H9 (cell line): ENCODE measurements around the gene SIGLEC7. TPM values are rescaled to one million over a fixed set of nuclear protein-coding genes. Genes with fewer than 3 reads are reported as not detected.

ENCODE experiments used
- DNase-seq: peaks from one replicate; pipeline ENCODE4 v3.0.0-alpha.2; 2017
- H2AFZ ChIP-seq: one replicate; pipeline ENCODE4 v1.6.1; 2013; ENCODE audit warnings: mild to moderate bottlenecking, low read length, control low read depth, moderate library complexity
- H2AK5ac ChIP-seq: 2 replicates; pipeline ENCODE4 v1.6.1; 2013; ENCODE audit warnings: low read length, control low read depth, mixed read lengths; ENCODE audit not compliant: insufficient read length
- H2BK120ac ChIP-seq: one replicate; pipeline ENCODE4 v1.6.1; 2013; ENCODE audit warnings: low read depth, mild to moderate bottlenecking, low read length, control low read depth, inconsistent platforms; ENCODE audit not compliant: poor library complexity, severe bottlenecking
- H2BK12ac ChIP-seq: 2 replicates; pipeline ENCODE4 v1.6.1; 2013; ENCODE audit warnings: low read length, control low read depth, mixed read lengths, low read depth; ENCODE audit not compliant: insufficient read length
- H2BK15ac ChIP-seq: 2 replicates; pipeline ENCODE4 v1.6.1; 2013; ENCODE audit warnings: low read depth, low read length, control low read depth
- H2BK20ac ChIP-seq: one replicate; pipeline ENCODE4 v1.6.1; 2013; ENCODE audit warnings: low read depth, mild to moderate bottlenecking, low read length, control low read depth, inconsistent platforms; ENCODE audit not compliant: poor library complexity, severe bottlenecking
- H2BK5ac ChIP-seq: 2 replicates; pipeline ENCODE4 v1.6.1; 2013; ENCODE audit warnings: low read length, control low read depth, mixed read lengths; ENCODE audit not compliant: insufficient read length
- H3K14ac ChIP-seq: 2 replicates; pipeline ENCODE4 v1.6.1; 2013; ENCODE audit warnings: low read length, control low read depth; ENCODE audit not compliant: insufficient read depth
- H3K18ac ChIP-seq: 2 replicates; pipeline ENCODE4 v1.6.1; 2013; ENCODE audit warnings: low read depth, mild to moderate bottlenecking, mixed read lengths, low read length, control low read depth; ENCODE audit not compliant: insufficient read length
- H3K23ac ChIP-seq: 2 replicates; pipeline ENCODE4 v1.6.1; 2013; ENCODE audit warnings: low read length, control low read depth, mixed read lengths, low read depth; ENCODE audit not compliant: insufficient read length
- H3K23me2 ChIP-seq: 2 replicates; pipeline ENCODE4 v1.6.1; 2013; ENCODE audit warnings: low read depth, mild to moderate bottlenecking, mixed read lengths, low read length, control low read depth; ENCODE audit not compliant: insufficient read length, poor library complexity, severe bottlenecking
- H3K27ac ChIP-seq: 2 replicates; pipeline ENCODE4 v1.5.1; 2013; ENCODE audit warnings: low read length, control low read depth, mixed read lengths, low read depth; ENCODE audit not compliant: insufficient read length
- H3K27me3 ChIP-seq: 2 replicates; pipeline ENCODE4 v1.6.1; 2013; ENCODE audit warnings: low read length, control low read depth, inconsistent platforms; ENCODE audit not compliant: insufficient read depth
- H3K4ac ChIP-seq: 2 replicates; pipeline ENCODE4 v1.6.1; 2013; ENCODE audit warnings: low read depth, mild to moderate bottlenecking, control low read depth, inconsistent platforms, low read length, moderate library complexity
- H3K4me1 ChIP-seq: 2 replicates; pipeline ENCODE4 v1.6.1; 2013; ENCODE audit warnings: low read length, control low read depth, inconsistent platforms; ENCODE audit not compliant: insufficient read depth
- H3K4me2 ChIP-seq: 2 replicates; pipeline ENCODE4 v1.6.1; 2013; ENCODE audit warnings: low read length, control low read depth, mixed read lengths; ENCODE audit not compliant: insufficient read length, insufficient read depth
- H3K56ac ChIP-seq: 2 replicates; pipeline ENCODE4 v1.6.1; 2013; ENCODE audit warnings: low read depth, mild to moderate bottlenecking, mixed read lengths, low read length, control low read depth; ENCODE audit not compliant: insufficient read length
- H3K79me1 ChIP-seq: 2 replicates; pipeline ENCODE4 v1.6.1; 2013; ENCODE audit warnings: low read depth, mild to moderate bottlenecking, moderate library complexity, low read length, control low read depth, inconsistent platforms; ENCODE audit not compliant: insufficient read depth, poor library complexity, severe bottlenecking
- H3K79me2 ChIP-seq: 2 replicates; pipeline ENCODE4 v1.6.1; 2013; ENCODE audit warnings: low read length, control low read depth, inconsistent platforms; ENCODE audit not compliant: insufficient read depth
- H3K9ac ChIP-seq: 2 replicates; pipeline ENCODE4 v1.6.1; 2013; ENCODE audit warnings: low read length, control low read depth, mixed read lengths; ENCODE audit not compliant: insufficient read length; ENCODE audit errors: extremely low read depth
- H3K9me3 ChIP-seq: one replicate; pipeline ENCODE4 v1.6.1; 2013; ENCODE audit warnings: low read depth, low read length, inconsistent platforms; ENCODE audit not compliant: control insufficient read depth
- H3T11ph ChIP-seq: one replicate; pipeline ENCODE4 v1.6.1; 2013; ENCODE audit warnings: mild to moderate bottlenecking, low read length, control low read depth, inconsistent platforms
- H4K20me1 ChIP-seq: one replicate; pipeline ENCODE4 v1.6.1; 2013; ENCODE audit not compliant: control insufficient read depth, insufficient read length, insufficient read depth
- H4K5ac ChIP-seq: 2 replicates; pipeline ENCODE4 v1.6.1; 2013; ENCODE audit warnings: low read depth, mild to moderate bottlenecking, mixed read lengths, low read length, control low read depth; ENCODE audit not compliant: insufficient read length
- H4K8ac ChIP-seq: replicated peaks from 2 replicates; pipeline ENCODE4 v1.6.1; 2013; ENCODE audit warnings: low read length, control low read depth, mixed read lengths, low read depth; ENCODE audit not compliant: insufficient read length
- H4K91ac ChIP-seq: 2 replicates; pipeline ENCODE4 v1.6.1; 2013; ENCODE audit warnings: low read depth, mild to moderate bottlenecking, moderate library complexity, mixed read lengths, low read length, control low read depth; ENCODE audit not compliant: insufficient read length
- H3K27ac Mint-ChIP-seq, 3 experiments: 2 replicates in 2 of 3; 3 replicates in 1 of 3; pipeline ENCODE4 v1.8.0; 2020 to 2021; ENCODE audit warnings: mixed read lengths in 3 of 3, mild to moderate bottlenecking in 1 of 3, moderate library complexity in 1 of 3
- H3K27me3 Mint-ChIP-seq: 2 replicates; pipeline ENCODE4 v1.8.0; 2021; ENCODE audit warnings: low read depth, mild to moderate bottlenecking, moderate library complexity, mixed read lengths
- H3K36me3 Mint-ChIP-seq, 3 experiments: 2 replicates in 2 of 3; 3 replicates in 1 of 3; pipeline ENCODE4 v1.8.0; 2020 to 2021; ENCODE audit warnings: low read depth in 3 of 3, mixed read lengths in 3 of 3; ENCODE audit not compliant: insufficient read depth in 1 of 3
- H3K4me1 Mint-ChIP-seq, 2 experiments: 2 replicates each; pipeline ENCODE4 v1.8.0; 2020; ENCODE audit warnings: mixed read lengths in 2 of 2
- H3K4me3 Mint-ChIP-seq, 2 experiments: 2 replicates in 1 of 2; 3 replicates in 1 of 2; pipeline ENCODE4 v1.8.0; 2020 to 2021; ENCODE audit warnings: mild to moderate bottlenecking in 2 of 2, mixed read lengths in 2 of 2, moderate library complexity in 1 of 2
- H3K9me3 Mint-ChIP-seq, 2 experiments: 2 replicates in 1 of 2; 3 replicates in 1 of 2; pipeline ENCODE4 v1.8.0; 2020; ENCODE audit warnings: mild to moderate bottlenecking in 2 of 2, mixed read lengths in 2 of 2, moderate library complexity in 1 of 2
- CTCF ChIP-seq: fragments of 200-600 bp; sonication (generic); conservative IDR thresholded peaks from 3 replicates; pipeline ENCODE4 v1.8.0; 2021; ENCODE audit warnings: antibody characterized with exemption, mild to moderate bottlenecking
- WGBS: extraction: QIAGEN DNeasy Blood & Tissue Kit; methylation state at CpG from one replicate; pipeline ENCODE4 v1.1.7; 2013; ENCODE audit warnings: missing lambda C conversion rate, low lambda C conversion rate, mixed read lengths; ENCODE audit not compliant: insufficient read length; ENCODE audit errors: extremely low coverage; 5-methylcytosine and 5-hydroxymethylcytosine counted together
- total RNA-seq: library from RNA; stranded (reverse); gene quantifications from 2 replicates; pipeline ENCODE4 v1.2.1, GENCODE V29; 2021

SIGLEC7 gene
- total RNA-seq, 1 experiment from 2014 or later, result not detected

GRCh38 chr19:51145916-51146493 is 3.9 kb downstream of the SIGLEC7 start:
- no peak overlapping the region for H3K4me2 ChIP-seq
- H2BK5ac ChIP-seq, result no peak overlapping the region
- H3K9me3 ChIP-seq, result no peaks in the 10 kb centered on the region
- no peaks in the 10 kb centered on the region for H3K4me1 ChIP-seq
- H3T11ph ChIP-seq, result no peak overlapping the region
- H3K23me2 ChIP-seq, result no peaks in the 10 kb centered on the region
- no peaks in the 10 kb centered on the region for H3K36me3 Mint-ChIP-seq
- H4K20me1 ChIP-seq, result no peaks in the 10 kb centered on the region
- no peak overlapping the region for H4K8ac ChIP-seq
- H3K79me1 ChIP-seq, result no peaks in the 10 kb centered on the region
- H3K79me2 ChIP-seq, result no peaks in the 10 kb centered on the region
- TF ChIP-seq CTCF, result no peak
- no peak overlapping the region for H2BK12ac ChIP-seq
- no peak overlapping the region for H2BK20ac ChIP-seq
- peaks cover 27% of the 10 kb centered on the region for H3K27me3 Mint-ChIP-seq
- no peak overlapping the region for H3K4me3 Mint-ChIP-seq
- H3K14ac ChIP-seq, result no peak overlapping the region
- no peak overlapping the region for H2BK120ac ChIP-seq
- H3K27me3 ChIP-seq, result no peaks in the 10 kb centered on the region; the same call in 1 of the 2 replicates
- H3K56ac ChIP-seq, result no peak overlapping the region
- H3K4me1 Mint-ChIP-seq, result peaks cover 5 to 9% of the 10 kb centered on the region in 2 experiments
- DNase-seq, result no peak
- H3K18ac ChIP-seq, result no peak overlapping the region
- no peak overlapping the region for H2AFZ ChIP-seq
- no peak overlapping the region for H3K27ac ChIP-seq
- no CpG with 5 or more reads among the region's 4 CpGs for WGBS
- H3K23ac ChIP-seq, result no peak overlapping the region
- H2BK15ac ChIP-seq, result no peak overlapping the region
- no peak overlapping the region for H3K9ac ChIP-seq
- H4K91ac ChIP-seq, result no peak overlapping the region
- no peaks in the 10 kb centered on the region; a peak in 1 of 5 replicates for H3K9me3 Mint-ChIP-seq
- no peak overlapping the region for H3K4ac ChIP-seq
- no peak overlapping the region; a peak in 1 of 7 replicates for H3K27ac Mint-ChIP-seq
- no peak overlapping the region for H4K5ac ChIP-seq
- H2AK5ac ChIP-seq, result no peak overlapping the region
